Left ventricle myocardium superior (tissue), 1 donor: ENCODE measurements around the gene TRAPPC5. TPM values are rescaled to one million over a fixed set of nuclear protein-coding genes. Genes with fewer than 3 reads are reported as not detected.
A peak's percentile ranks its signal among the peaks of the same experiment; 100 is the strongest.

Source experiments
- ATAC-seq: fragments of 200-7000 bp; cut with Tn5 transposase; one replicate; pipeline ENCODE4 v1.9.1; 2020; ENCODE audit warnings: mild to moderate bottlenecking, moderate library complexity
- DNase-seq: peaks from one replicate; pipeline ENCODE4 v3.0.0-alpha.2; 2020
- intact Hi-C: fragments of 100-400 bp; cut with micrococcal nuclease; formaldehyde crosslinking; loops from one replicate; pipeline ENCODE4 v1.11.0; 2022
- total RNA-seq: library from RNA; stranded (reverse); fragmentation: NEBNext Ultra II Directional; extraction: Animal tissue kit (Norgen Biotek cat#: 25700); gene quantifications from one replicate; pipeline ENCODE4 v1.2.1, GENCODE V29; 2021
- donor health status: DM: no; HTN: yes; CAD: no; lungs with severe emphysema.

TRAPPC5 gene
- total RNA-seq, 1 donor from 2014 or later, result 111 TPM

- intact Hi-C loops, result no loop called here
- no peak for ATAC-seq
- no peak for DNase-seq
These were observed 9.8 kb upstream of the TRAPPC5 start for GRCh38 chr19:7670790-7671189.

DNA sequence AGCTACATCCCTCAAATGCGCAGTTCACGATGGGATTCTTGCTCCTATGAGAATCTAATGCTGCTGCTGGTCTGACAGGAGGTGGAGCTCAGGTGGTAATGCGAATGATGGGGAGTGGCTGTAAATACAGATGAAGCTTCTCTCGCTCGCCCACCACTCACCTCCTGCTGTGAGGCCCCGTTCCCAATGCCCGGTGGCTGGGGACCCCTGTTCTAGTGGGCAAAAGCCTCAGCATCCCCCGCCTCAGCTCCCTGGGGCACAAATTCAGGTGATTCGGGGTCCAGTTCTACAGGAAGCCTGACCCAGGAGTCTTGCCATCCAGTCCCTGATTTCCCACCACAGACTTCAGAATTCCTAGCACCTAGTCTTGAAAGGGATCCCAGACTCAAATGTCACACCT is 8.1 kb upstream of the TRAPPC5 start:
- DNase-seq (no peak), ATAC-seq (no peak)
- intact Hi-C loops, result no loop called here

- DNase-seq (peak; percentile 78), ATAC-seq (peak; percentile 85)
These were observed 6.3 kb upstream of the TRAPPC5 start for GRCh38 chr19:7674010-7675005.

DNA sequence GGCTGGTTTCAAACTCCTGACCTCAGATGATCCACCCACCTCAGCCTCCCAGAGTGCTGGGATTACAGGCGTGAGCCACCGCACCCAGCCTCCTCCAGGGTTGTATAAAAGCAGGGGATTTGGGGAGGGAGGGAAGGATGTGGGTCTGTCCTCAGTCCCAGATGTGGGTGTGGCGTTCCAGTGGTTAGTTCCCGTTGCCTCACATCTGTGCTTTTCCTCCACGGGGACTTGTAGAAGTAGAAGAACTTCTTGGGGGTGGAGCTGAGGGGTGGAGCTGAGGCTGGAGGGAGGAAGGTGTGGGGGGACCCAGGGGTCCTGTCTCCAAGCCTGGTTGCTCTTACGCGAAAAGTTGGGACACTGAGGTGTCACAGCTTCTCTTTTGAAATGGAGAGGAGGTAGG is 4.3 kb upstream of the TRAPPC5 start:
- peak; percentile 42 for DNase-seq
- no peak for ATAC-seq
- intact Hi-C loops, result no loop called here

More at GRCh38 chr19:7674010-7675005, 6.3 kb upstream of the TRAPPC5 start:
- intact Hi-C loops, result no loop called here

DNA sequence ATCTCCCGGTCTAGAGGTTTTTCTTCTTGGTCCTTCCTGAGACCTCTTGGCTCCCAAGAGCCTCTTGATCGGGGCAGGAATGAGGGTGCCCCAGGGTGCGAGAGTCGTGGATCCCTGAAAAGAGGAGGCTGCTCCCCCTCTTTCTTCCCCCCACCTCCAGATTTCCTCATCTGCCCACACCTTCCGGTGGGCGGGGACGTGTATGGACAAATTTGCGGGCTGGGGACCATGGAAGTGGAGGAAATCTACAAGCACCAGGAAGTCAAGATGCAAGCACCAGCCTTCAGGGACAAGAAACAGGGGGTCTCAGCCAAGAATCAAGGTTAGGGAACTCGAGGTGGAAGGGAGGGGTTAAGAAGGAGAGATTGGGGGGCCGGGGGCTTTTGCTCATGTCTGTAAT is 3.8 kb upstream of the TRAPPC5 start, which contains the start of gene MCEMP1:
TSS of gene MCEMP1 (plus strand) at position 237 of the 400 bp plus-strand sequence. CDS start at position 268, 31 bp downstream.
- ATAC-seq (no peak), DNase-seq (no peak)
- intact Hi-C loops, result no loop called here

GRCh38 chr19:7677669-7678311 is 2.8 kb upstream of the TRAPPC5 start:
- intact Hi-C loops, result no loop called here
- ATAC-seq, result no peak

DNA sequence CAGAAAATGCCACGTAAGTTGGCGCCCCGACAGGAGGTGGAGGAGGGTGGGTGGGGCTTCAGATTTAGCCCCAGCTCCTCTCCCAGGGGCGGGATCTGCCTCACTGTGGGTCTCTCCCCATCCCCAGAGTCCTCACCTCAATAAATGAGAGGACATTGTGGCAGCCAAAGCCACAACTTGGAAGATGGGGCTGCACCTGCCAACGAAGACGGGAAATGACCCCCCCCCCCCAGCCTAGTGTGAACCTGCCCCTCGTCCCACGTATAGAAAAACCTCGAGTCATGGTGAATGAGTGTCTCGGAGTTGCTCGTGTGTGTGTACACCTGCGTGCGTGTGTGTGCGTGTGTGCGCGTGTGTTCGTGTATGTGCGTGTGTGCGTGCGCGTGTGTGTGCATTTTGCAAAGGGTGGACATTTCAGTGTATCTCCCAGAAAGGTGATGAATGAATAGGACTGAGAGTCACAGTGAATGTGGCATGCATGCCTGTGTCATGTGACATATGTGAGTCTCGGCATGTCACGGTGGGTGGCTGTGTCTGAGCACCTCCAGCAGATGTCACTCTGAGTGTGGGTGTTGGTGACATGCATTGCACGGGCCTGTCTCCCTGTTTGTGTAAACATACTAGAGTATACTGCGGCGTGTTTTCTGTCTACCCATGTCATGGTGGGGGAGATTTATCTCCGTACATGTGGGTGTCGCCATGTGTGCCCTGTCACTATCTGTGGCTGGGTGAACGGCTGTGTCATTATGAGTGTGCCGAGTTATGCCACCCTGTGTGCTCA is 1.5 kb upstream of the TRAPPC5 start:
- DNase-seq (no peak), ATAC-seq (no peak)
- intact Hi-C loops, result no loop called here

More at GRCh38 chr19:7677669-7678311, 2.8 kb upstream of the TRAPPC5 start:
- DNase-seq, result no peak

- ATAC-seq (no peak), DNase-seq (no peak)
- intact Hi-C loops, result no loop called here
These were observed 645 bp upstream of the TRAPPC5 start for GRCh38 chr19:7679771-7680605.

- DNase-seq (peak; percentile 79), ATAC-seq (peak; percentile 77)
- intact Hi-C loops, result no loop called here
These were observed 924 bp downstream of the TRAPPC5 start for GRCh38 chr19:7681340-7682174.

GRCh38 chr19:7682175-7682855 is 1.7 kb downstream of the TRAPPC5 start:
- ATAC-seq (no peak), DNase-seq (no peak)
- intact Hi-C loops, result no loop called here

DNA sequence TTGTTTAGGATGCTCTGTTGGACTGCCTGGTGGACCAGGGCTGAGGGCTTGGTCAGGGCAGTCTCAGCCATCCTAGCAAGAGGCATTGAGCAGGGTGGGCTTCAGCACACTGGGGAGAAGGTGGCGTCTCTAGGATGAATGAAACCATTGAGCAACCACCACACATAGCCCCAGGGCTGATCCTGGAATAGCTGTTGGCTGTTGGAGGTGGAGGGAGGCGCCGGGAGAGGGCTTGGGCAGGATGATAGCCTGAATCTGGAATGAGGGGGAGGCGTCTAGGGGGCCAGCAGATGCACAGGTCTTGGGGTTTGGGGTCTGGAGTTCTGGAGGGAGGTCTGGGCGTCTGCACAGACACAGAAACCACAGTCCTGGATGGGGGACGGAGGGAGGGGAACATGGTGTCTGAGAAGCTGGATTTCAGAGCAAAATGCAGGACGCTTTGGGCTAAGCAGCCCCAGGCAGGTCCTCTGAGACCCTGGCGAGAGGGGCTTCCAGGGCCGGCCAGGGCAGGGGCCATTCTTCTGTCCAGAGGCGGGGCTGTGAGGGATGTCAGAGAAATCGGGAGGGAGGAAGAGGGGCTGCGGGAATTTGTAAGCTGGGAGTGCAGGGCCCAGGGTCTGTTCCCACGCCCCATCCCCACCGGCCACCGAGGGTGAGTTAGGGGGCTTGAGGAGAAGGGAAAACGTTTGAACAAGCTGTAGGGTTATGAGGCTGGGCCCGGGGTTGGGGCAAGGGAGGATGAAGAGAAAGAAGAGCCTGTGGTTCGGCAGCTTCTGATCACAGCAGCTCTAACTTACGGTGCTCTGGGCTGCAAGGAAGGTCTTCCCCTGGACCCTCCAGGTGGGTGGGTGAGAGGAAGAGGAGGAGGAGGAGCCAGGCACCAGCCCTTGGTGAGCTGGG is 5.2 kb downstream of the TRAPPC5 start:
- intact Hi-C loops, result no loop called here
- no peak for DNase-seq
- no peak for ATAC-seq

DNA sequence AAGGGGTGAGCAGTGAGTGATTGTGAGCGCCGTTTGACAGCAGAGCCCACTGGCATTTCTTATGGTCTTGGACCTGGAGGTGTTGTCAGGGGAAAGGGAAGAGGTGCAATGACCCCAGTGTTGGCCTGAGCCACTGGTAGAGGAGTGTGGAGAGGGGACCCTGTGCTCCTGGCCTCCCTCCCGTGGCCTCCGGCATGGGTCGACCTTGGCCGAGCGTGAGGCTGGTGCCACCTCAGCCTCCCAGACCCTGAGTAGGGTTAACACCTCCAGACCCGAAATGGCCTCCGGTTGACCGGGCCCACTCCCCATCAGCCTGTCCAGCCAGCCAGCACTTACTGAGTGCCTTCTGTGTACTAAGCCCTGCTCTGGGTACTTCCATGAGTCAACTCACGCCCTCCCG is 6.5 kb downstream of the TRAPPC5 start:
- ATAC-seq (no peak), DNase-seq (no peak)
- intact Hi-C loops, result no loop called here

DNA sequence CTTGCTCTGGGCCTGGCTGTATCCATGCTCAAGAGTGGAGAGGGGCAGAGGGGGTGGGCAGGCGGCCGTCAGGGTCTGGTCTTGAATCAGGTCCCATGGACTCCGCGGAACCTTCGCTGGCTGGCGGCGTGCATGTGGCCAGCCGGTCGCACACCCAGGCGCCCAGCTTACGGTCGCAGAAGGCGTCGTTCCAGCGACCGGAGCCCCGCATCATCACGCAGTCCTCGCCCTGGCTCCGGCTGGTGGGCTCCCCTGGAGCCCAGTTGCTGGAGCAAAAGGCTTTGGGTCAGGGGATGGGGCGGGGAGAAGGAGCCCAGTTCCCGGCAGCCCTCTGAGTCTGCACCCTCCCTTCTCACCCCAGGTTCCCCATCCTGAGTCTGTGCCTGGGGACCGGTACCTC is 8.5 kb downstream of the TRAPPC5 start:
- intact Hi-C loops, result no loop called here
- no peak for DNase-seq
- ATAC-seq, result no peak

DNA sequence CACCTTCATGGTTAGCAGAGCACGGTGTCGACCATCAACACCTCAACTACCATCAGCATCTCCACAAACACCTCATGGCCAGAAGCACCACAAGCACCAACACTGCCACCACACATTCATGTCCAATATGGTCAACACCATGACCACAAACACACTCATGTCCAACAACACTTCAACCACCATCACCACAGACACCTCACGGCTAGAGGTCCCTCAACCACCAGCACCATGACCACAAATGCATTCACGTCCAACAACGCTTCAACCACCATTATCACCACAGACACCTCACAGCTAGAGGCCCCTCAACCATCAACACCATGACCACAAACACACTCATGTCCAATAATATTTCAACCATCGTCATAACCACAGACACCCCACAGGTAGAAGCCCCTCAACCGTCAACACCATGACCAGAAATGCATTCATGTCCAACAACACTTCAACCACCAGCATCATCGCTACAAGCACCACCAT is 10.2 kb downstream of the TRAPPC5 start:
- intact Hi-C loops, result no loop called here
- no peak for DNase-seq
- ATAC-seq, result no peak

DNA sequence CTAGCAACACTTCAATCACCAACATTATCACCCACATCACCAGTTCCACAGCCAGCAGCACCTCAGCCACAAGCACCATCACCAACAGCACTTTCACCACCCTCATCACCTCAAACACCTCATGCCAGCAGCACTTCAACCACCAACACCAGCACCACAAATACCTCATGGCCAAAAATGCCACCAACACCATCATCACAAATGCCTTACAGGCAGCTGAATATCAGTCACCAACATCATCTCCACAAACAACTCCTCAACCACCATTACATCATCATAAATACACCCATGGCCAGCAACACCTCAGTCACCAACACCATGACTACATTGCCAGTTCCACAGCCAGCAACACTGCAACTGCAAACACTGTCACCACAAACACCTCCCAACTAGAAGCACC is 10.9 kb downstream of the TRAPPC5 start:
- ATAC-seq (no peak), DNase-seq (no peak)
- intact Hi-C loops, result no loop called here

- no peak for DNase-seq
- intact Hi-C loops, result no loop called here
- no peak for ATAC-seq
These were observed 11.9 kb downstream of the TRAPPC5 start for GRCh38 chr19:7692417-7693088.
